Measurements from ENCODE around the gene C1QTNF6.

GRCh38 chr22:37151401-37151800, 36.6 kb downstream of the C1QTNF6 start:
- TF ChIP-seq CTCF (optimal IDR thresholded peaks at IDR 0.05 in 1 of 3, IDR thresholded peaks at IDR 0.05 in 1 of 3, conservative IDR thresholded peaks at IDR 0.05 in 1 of 3; ENCODE audit: extremely low read depth in 1 of 3, insufficient read depth in 2 of 3, low read length in 3 of 3) (no peak), EZH2 (IDR thresholded peaks at IDR 0.05; ENCODE audit: low read length) (no peak)

Measured in keratinocyte (primary cell).